ENCODE results near the gene NDUFAF2. TPM values are rescaled to one million over a fixed set of nuclear protein-coding genes. Genes with fewer than 3 reads are reported as not detected.
A peak's percentile ranks its signal among the peaks of the same experiment; 100 is the strongest.

NDUFAF2 gene
- total RNA-seq, 1 donor from 2014 or later: 32.3 TPM

- TF ChIP-seq, protein P1, sequence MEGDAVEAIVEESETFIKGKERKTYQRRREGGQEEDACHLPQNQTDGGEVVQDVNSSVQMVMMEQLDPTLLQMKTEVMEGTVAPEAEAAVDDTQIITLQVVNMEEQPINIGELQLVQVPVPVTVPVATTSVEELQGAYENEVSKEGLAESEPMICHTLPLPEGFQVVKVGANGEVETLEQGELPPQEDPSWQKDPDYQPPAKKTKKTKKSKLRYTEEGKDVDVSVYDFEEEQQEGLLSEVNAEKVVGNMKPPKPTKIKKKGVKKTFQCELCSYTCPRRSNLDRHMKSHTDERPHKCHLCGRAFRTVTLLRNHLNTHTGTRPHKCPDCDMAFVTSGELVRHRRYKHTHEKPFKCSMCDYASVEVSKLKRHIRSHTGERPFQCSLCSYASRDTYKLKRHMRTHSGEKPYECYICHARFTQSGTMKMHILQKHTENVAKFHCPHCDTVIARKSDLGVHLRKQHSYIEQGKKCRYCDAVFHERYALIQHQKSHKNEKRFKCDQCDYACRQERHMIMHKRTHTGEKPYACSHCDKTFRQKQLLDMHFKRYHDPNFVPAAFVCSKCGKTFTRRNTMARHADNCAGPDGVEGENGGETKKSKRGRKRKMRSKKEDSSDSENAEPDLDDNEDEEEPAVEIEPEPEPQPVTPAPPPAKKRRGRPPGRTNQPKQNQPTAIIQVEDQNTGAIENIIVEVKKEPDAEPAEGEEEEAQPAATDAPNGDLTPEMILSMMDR (conservative IDR thresholded peaks at IDR 0.05; ENCODE audit: low read depth, low read length): no peak
- no peak for DNase-seq (ENCODE audit: low read depth)
- no peak overlapping the region for H3K4me3 ChIP-seq (ENCODE audit: low read depth, low read length)
These were observed 197.8 kb downstream of the NDUFAF2 start for GRCh38 chr5:61142811-61143210.

- TF ChIP-seq, protein P1 (conservative IDR thresholded peaks at IDR 0.05; ENCODE audit: low read depth, low read length): no peak
- no peak overlapping the region for H3K4me3 ChIP-seq (ENCODE audit: low read depth, low read length)
- DNase-seq (ENCODE audit: low read depth): no peak
These were observed 203.5 kb downstream of the NDUFAF2 start for GRCh38 chr5:61148515-61148914.

- TF ChIP-seq, protein P1 (conservative IDR thresholded peaks at IDR 0.05; ENCODE audit: low read depth, low read length): no peak
- no peak overlapping the region for H3K4me3 ChIP-seq (ENCODE audit: low read depth, low read length)
- DNase-seq (ENCODE audit: low read depth): no peak
These were observed 206.9 kb downstream of the NDUFAF2 start for GRCh38 chr5:61151893-61152292.

- no peak for DNase-seq (ENCODE audit: low read depth)
- H3K4me3 ChIP-seq (ENCODE audit: low read depth, low read length): no peak overlapping the region
- TF ChIP-seq, protein P1 (conservative IDR thresholded peaks at IDR 0.05; ENCODE audit: low read depth, low read length): no peak
These were observed 214.1 kb downstream of the NDUFAF2 start for GRCh38 chr5:61159070-61159469.

GRCh38 chr5:61159836-61160235 lies 214.8 kb downstream of the NDUFAF2 start:
- TF ChIP-seq, protein P1 (conservative IDR thresholded peaks at IDR 0.05; ENCODE audit: low read depth, low read length): no peak
- H3K4me3 ChIP-seq (ENCODE audit: low read depth, low read length): no peak overlapping the region
- DNase-seq (ENCODE audit: low read depth): no peak

GRCh38 chr5:61160497-61160896 lies 215.5 kb downstream of the NDUFAF2 start:
- TF ChIP-seq, protein P1 (conservative IDR thresholded peaks at IDR 0.05; ENCODE audit: low read depth, low read length): no peak
- DNase-seq (ENCODE audit: low read depth): no peak
- peak overlapping the region; percentile 93 for H3K4me3 ChIP-seq (ENCODE audit: low read depth, low read length)

- TF ChIP-seq, protein P1 (conservative IDR thresholded peaks at IDR 0.05; ENCODE audit: low read depth, low read length): no peak
- peak within 1 kb of the TSS; percentile 93 for H3K4me3 ChIP-seq (ENCODE audit: low read depth, low read length)
- no peak for DNase-seq (ENCODE audit: low read depth)
These were observed 217.2 kb downstream of the NDUFAF2 start, which contains the start of gene SMIM15 for GRCh38 chr5:61162010-61162831. Gene SMIM15 (minus strand): TSS chr5:61162468. CDS start chr5:61160171, 2,297 bp downstream.
